Measurements from ENCODE around the gene CDK10.
A peak's percentile ranks its signal among the peaks of the same experiment; 100 is the strongest.
"Not testable (repeated sequence)": the region's sequence is repeated elsewhere in the genome, so short reads cannot be mapped to it uniquely, and the experiment has no call there.

Gene CDK10

GRCh38 chr16:89653656-89654295 is 32.7 kb upstream of the CDK10 start:
- H3K4me1 ChIP-seq (ENCODE audit: control insufficient read depth, insufficient read depth, low read length): peaks cover 9% of the 10 kb centered on the region
- H3K9ac ChIP-seq (ENCODE audit: low read length): no peak overlapping the region
- H3K27ac ChIP-seq (ENCODE audit: low read depth, low read length): no peak overlapping the region
- H3K36me3 ChIP-seq (ENCODE audit: control insufficient read depth, insufficient read depth, low read length): peaks cover 40% of the 10 kb centered on the region
- no peaks in the 10 kb centered on the region for H3K9me3 ChIP-seq (ENCODE audit: control insufficient read depth, insufficient read depth, low read depth, low read length)
- H3K4me3 ChIP-seq (ENCODE audit: low read depth, low read length): no peak overlapping the region
- H3K27me3 ChIP-seq (ENCODE audit: control insufficient read depth, insufficient read depth, low read length): no peaks in the 10 kb centered on the region

- H3K27me3 ChIP-seq (ENCODE audit: control insufficient read depth, insufficient read depth, low read length): no peaks in the 10 kb centered on the region
- no peak overlapping the region for H3K27ac ChIP-seq (ENCODE audit: low read depth, low read length)
- no peaks in the 10 kb centered on the region for H3K9me3 ChIP-seq (ENCODE audit: control insufficient read depth, insufficient read depth, low read depth, low read length)
- H3K4me3 ChIP-seq (ENCODE audit: low read depth, low read length): no peak overlapping the region
- H3K9ac ChIP-seq (ENCODE audit: low read length): no peak overlapping the region
- peaks cover 39% of the 10 kb centered on the region for H3K36me3 ChIP-seq (ENCODE audit: control insufficient read depth, insufficient read depth, low read length)
- peaks cover 12% of the 10 kb centered on the region for H3K4me1 ChIP-seq (ENCODE audit: control insufficient read depth, insufficient read depth, low read length)
Observed at GRCh38 chr16:89655062-89655643, 31.3 kb upstream of the CDK10 start.

- Histone ChIP-seq H3K27ac (ENCODE audit: low read depth, low read length) (peak overlapping the region; percentile 56; the same call in 1 of the 2 replicates), H3K36me3 (ENCODE audit: control insufficient read depth, insufficient read depth, low read length) (peaks cover 42% of the 10 kb centered on the region)
Observed at GRCh38 chr16:89656435-89657121, 29.9 kb upstream of the CDK10 start.

GRCh38 chr16:89657442-89658220 is 28.9 kb upstream of the CDK10 start, which contains the start of the genes CHMP1A and SPATA33:
CHMP1A (minus strand) TSS chr16:89657708; CDS start chr16:89657588, 120 bp downstream.
SPATA33 (plus strand) TSS chr16:89657836; CDS start chr16:89657912, 76 bp downstream.
- no peaks in the 10 kb centered on the region for H3K27me3 ChIP-seq (ENCODE audit: control insufficient read depth, insufficient read depth, low read length)
- peak within 1 kb of the TSS; percentile 70; the same call in 1 of the 2 replicates for H3K27ac ChIP-seq (ENCODE audit: low read depth, low read length)
- H3K9me3 ChIP-seq (ENCODE audit: control insufficient read depth, insufficient read depth, low read depth, low read length): no peaks in the 10 kb centered on the region
- H3K4me3 ChIP-seq (ENCODE audit: low read depth, low read length): peak within 1 kb of the TSS; percentile 100
- peaks cover 41% of the 10 kb centered on the region for H3K36me3 ChIP-seq (ENCODE audit: control insufficient read depth, insufficient read depth, low read length)
- H3K4me1 ChIP-seq (ENCODE audit: control insufficient read depth, insufficient read depth, low read length): peaks cover 12% of the 10 kb centered on the region
- peak within 1 kb of the TSS; percentile 94 for H3K9ac ChIP-seq (ENCODE audit: low read length)

More at GRCh38 chr16:89656435-89657121, 29.9 kb upstream of the CDK10 start:
- no peaks in the 10 kb centered on the region for H3K9me3 ChIP-seq (ENCODE audit: control insufficient read depth, insufficient read depth, low read depth, low read length)
- no peaks in the 10 kb centered on the region for H3K27me3 ChIP-seq (ENCODE audit: control insufficient read depth, insufficient read depth, low read length)
- peak overlapping the region; percentile 94 for H3K9ac ChIP-seq (ENCODE audit: low read length)
- peak overlapping the region; percentile 100 for H3K4me3 ChIP-seq (ENCODE audit: low read depth, low read length)
- H3K4me1 ChIP-seq (ENCODE audit: control insufficient read depth, insufficient read depth, low read length): peaks cover 12% of the 10 kb centered on the region

- H3K9me3 ChIP-seq (ENCODE audit: control insufficient read depth, insufficient read depth, low read depth, low read length): no peaks in the 10 kb centered on the region
- H3K4me3 ChIP-seq (ENCODE audit: low read depth, low read length): peak overlapping the region; percentile 100
- H3K27me3 ChIP-seq (ENCODE audit: control insufficient read depth, insufficient read depth, low read length): no peaks in the 10 kb centered on the region
- H3K27ac ChIP-seq (ENCODE audit: low read depth, low read length): peak overlapping the region; percentile 70; the same call in 1 of the 2 replicates
- H3K4me1 ChIP-seq (ENCODE audit: control insufficient read depth, insufficient read depth, low read length): peaks cover 12% of the 10 kb centered on the region
- peak overlapping the region; percentile 94 for H3K9ac ChIP-seq (ENCODE audit: low read length)
- peaks cover 41% of the 10 kb centered on the region for H3K36me3 ChIP-seq (ENCODE audit: control insufficient read depth, insufficient read depth, low read length)
Observed at GRCh38 chr16:89658221-89658879, 28.1 kb upstream of the CDK10 start.

GRCh38 chr16:89660146-89660545 is 26.3 kb upstream of the CDK10 start:
- H3K9ac ChIP-seq (ENCODE audit: low read length): no peak overlapping the region
- H3K4me1 ChIP-seq (ENCODE audit: control insufficient read depth, insufficient read depth, low read length): peaks cover 12% of the 10 kb centered on the region
- no peaks in the 10 kb centered on the region for H3K27me3 ChIP-seq (ENCODE audit: control insufficient read depth, insufficient read depth, low read length)
- H3K27ac ChIP-seq (ENCODE audit: low read depth, low read length): no peak overlapping the region
- H3K4me3 ChIP-seq (ENCODE audit: low read depth, low read length): no peak overlapping the region
- H3K9me3 ChIP-seq (ENCODE audit: control insufficient read depth, insufficient read depth, low read depth, low read length): 0 out of 2 replicates have a peak, but pooled peaks cover 3% of the 10 kb centered on the region
- peaks cover 44% of the 10 kb centered on the region for H3K36me3 ChIP-seq (ENCODE audit: control insufficient read depth, insufficient read depth, low read length)

GRCh38 chr16:89661215-89661614 is 25.3 kb upstream of the CDK10 start:
- H3K27ac ChIP-seq (ENCODE audit: low read depth, low read length): no peak overlapping the region
- no peaks in the 10 kb centered on the region for H3K27me3 ChIP-seq (ENCODE audit: control insufficient read depth, insufficient read depth, low read length)
- no peak overlapping the region for H3K4me3 ChIP-seq (ENCODE audit: low read depth, low read length)
- H3K4me1 ChIP-seq (ENCODE audit: control insufficient read depth, insufficient read depth, low read length): peaks cover 12% of the 10 kb centered on the region
- H3K36me3 ChIP-seq (ENCODE audit: control insufficient read depth, insufficient read depth, low read length): peaks cover 43% of the 10 kb centered on the region
- H3K9ac ChIP-seq (ENCODE audit: low read length): no peak overlapping the region
- peaks cover 11% of the 10 kb centered on the region; the same call in 1 of the 2 replicates for H3K9me3 ChIP-seq (ENCODE audit: control insufficient read depth, insufficient read depth, low read depth, low read length)

GRCh38 chr16:89664238-89664637 is 22.3 kb upstream of the CDK10 start:
- peaks cover 43% of the 10 kb centered on the region for H3K36me3 ChIP-seq (ENCODE audit: control insufficient read depth, insufficient read depth, low read length)
- peaks cover 16% of the 10 kb centered on the region for H3K9me3 ChIP-seq (ENCODE audit: control insufficient read depth, insufficient read depth, low read depth, low read length)
- H3K9ac ChIP-seq (ENCODE audit: low read length); H3K27me3 ChIP-seq (ENCODE audit: control insufficient read depth, insufficient read depth, low read length); H3K4me3 ChIP-seq (ENCODE audit: low read depth, low read length); H3K4me1 ChIP-seq (ENCODE audit: control insufficient read depth, insufficient read depth, low read length); H3K27ac ChIP-seq (ENCODE audit: low read depth, low read length): not testable (repeated sequence)

GRCh38 chr16:89667000-89667399 is 19.5 kb upstream of the CDK10 start:
- not testable (repeated sequence) for H3K4me3 ChIP-seq (ENCODE audit: low read depth, low read length); H3K27me3 ChIP-seq (ENCODE audit: control insufficient read depth, insufficient read depth, low read length); H3K4me1 ChIP-seq (ENCODE audit: control insufficient read depth, insufficient read depth, low read length); H3K9ac ChIP-seq (ENCODE audit: low read length); H3K27ac ChIP-seq (ENCODE audit: low read depth, low read length)
- Histone ChIP-seq H3K36me3 (ENCODE audit: control insufficient read depth, insufficient read depth, low read length) (peaks cover 18% of the 10 kb centered on the region), H3K9me3 (ENCODE audit: control insufficient read depth, insufficient read depth, low read depth, low read length) (peaks cover 16% of the 10 kb centered on the region)

GRCh38 chr16:89667633-89668032 is 18.9 kb upstream of the CDK10 start:
- no peaks in the 10 kb centered on the region for H3K27me3 ChIP-seq (ENCODE audit: control insufficient read depth, insufficient read depth, low read length)
- no peak overlapping the region for H3K27ac ChIP-seq (ENCODE audit: low read depth, low read length)
- peaks cover 21% of the 10 kb centered on the region for H3K9me3 ChIP-seq (ENCODE audit: control insufficient read depth, insufficient read depth, low read depth, low read length)
- H3K9ac ChIP-seq (ENCODE audit: low read length): no peak overlapping the region
- no peak overlapping the region for H3K4me3 ChIP-seq (ENCODE audit: low read depth, low read length)
- peaks cover 16% of the 10 kb centered on the region for H3K36me3 ChIP-seq (ENCODE audit: control insufficient read depth, insufficient read depth, low read length)
- no peaks in the 10 kb centered on the region for H3K4me1 ChIP-seq (ENCODE audit: control insufficient read depth, insufficient read depth, low read length)

Data from HUES6 (cell line).